Measurements from ENCODE around the gene UBA1.

- no peak for TF ChIP-seq POLR2AphosphoS5 (IDR thresholded peaks at IDR 0.05; ENCODE audit: borderline replicate concordance, low read depth, low read length)
- TF ChIP-seq FOXP2 (optimal IDR thresholded peaks at IDR 0.05; ENCODE audit: control extremely low read depth, extremely low read length, insufficient read depth): no peak
- no peak for TF ChIP-seq EZH2 (IDR thresholded peaks at IDR 0.05)
Observed at GRCh38 chrX:47187106-47187677, 6.4 kb upstream of the UBA1 start.

Measured in SK-N-MC (cell line).